ENCODE data around the gene CALCOCO1. TPM values are rescaled to one million over a fixed set of nuclear protein-coding genes. Genes with fewer than 3 reads are reported as not detected.

CALCOCO1 gene
- total and polyA plus RNA-seq, 8 donors, result 74.8 to 186 (median 134) TPM

GRCh38 chr12:53743266-53744129, 16.2 kb upstream of the CALCOCO1 start:
- TF ChIP-seq, protein P1, sequence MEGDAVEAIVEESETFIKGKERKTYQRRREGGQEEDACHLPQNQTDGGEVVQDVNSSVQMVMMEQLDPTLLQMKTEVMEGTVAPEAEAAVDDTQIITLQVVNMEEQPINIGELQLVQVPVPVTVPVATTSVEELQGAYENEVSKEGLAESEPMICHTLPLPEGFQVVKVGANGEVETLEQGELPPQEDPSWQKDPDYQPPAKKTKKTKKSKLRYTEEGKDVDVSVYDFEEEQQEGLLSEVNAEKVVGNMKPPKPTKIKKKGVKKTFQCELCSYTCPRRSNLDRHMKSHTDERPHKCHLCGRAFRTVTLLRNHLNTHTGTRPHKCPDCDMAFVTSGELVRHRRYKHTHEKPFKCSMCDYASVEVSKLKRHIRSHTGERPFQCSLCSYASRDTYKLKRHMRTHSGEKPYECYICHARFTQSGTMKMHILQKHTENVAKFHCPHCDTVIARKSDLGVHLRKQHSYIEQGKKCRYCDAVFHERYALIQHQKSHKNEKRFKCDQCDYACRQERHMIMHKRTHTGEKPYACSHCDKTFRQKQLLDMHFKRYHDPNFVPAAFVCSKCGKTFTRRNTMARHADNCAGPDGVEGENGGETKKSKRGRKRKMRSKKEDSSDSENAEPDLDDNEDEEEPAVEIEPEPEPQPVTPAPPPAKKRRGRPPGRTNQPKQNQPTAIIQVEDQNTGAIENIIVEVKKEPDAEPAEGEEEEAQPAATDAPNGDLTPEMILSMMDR (IDR thresholded peaks at IDR 0.05), result peak; percentile 96 to 98
- no peaks in the 10 kb centered on the region for H3K36me3 ChIP-seq
- peak in 3 of 4 donors; percentile 47 to 74 (median 53) for DNase-seq
- H3K9me3 ChIP-seq, result no peaks in the 10 kb centered on the region
- H3K27me3 ChIP-seq, result peaks cover 33 to 91% of the 10 kb centered on the region in 2 donors
- H3K4me1 ChIP-seq, result peaks cover 7 to 25% of the 10 kb centered on the region in 2 donors
- intact Hi-C loops (cut with DNase I), result loop anchor here in 1 of 2 donors (5.0 kb wide), 1 partner anchor 41 kb away; no protein-coding TSS in a partner anchor
- no peak overlapping the region for H3K4me3 ChIP-seq
- peak; percentile 78 for ATAC-seq
- H3K27ac ChIP-seq, result no peak overlapping the region

DNA sequence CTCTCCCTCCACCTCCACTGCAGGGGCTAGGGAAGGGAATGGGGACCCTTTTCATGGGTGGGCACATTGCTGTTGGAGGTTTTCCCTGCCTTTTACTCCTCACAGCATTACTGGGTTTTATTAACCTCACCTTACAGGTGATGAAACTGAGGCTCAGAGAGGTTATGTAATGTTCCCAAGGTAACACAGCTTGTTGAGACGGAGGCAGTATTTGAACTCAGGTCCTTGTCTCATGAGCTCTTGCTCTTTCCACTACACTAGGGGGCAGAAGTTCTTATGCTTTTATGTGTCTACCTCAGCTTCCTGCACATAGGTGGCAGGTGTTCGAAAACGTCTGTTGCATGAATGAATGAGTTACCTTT, 12.9 kb upstream of the CALCOCO1 start:
- Histone ChIP-seq H3K4me1 (peaks cover 3 to 20% of the 10 kb centered on the region in 2 donors), H3K36me3 (no peaks in the 10 kb centered on the region), H3K27me3 (peaks cover 25 to 100% of the 10 kb centered on the region in 2 donors), H3K27ac (no peak overlapping the region), H3K4me3 (no peak overlapping the region), H3K9me3 (no peaks in the 10 kb centered on the region)
- no peak for ATAC-seq
- intact Hi-C loops (cut with DNase I), result loop anchor here in 1 of 2 donors (5.0 kb wide), 1 partner anchor 38 kb away; no protein-coding TSS in a partner anchor
- TF ChIP-seq, protein P1 (IDR thresholded peaks at IDR 0.05), result no peak
- DNase-seq, result no peak

GRCh38 chr12:53739214-53740129, 12.2 kb upstream of the CALCOCO1 start:
- no peak overlapping the region for H3K27ac ChIP-seq
- no peak overlapping the region for H3K4me3 ChIP-seq
- H3K4me1 ChIP-seq, result peaks cover 3 to 20% of the 10 kb centered on the region in 2 donors
- peaks cover 25 to 97% of the 10 kb centered on the region in 2 donors for H3K27me3 ChIP-seq
- ATAC-seq, result no peak
- no peaks in the 10 kb centered on the region for H3K36me3 ChIP-seq
- TF ChIP-seq, protein P1 (IDR thresholded peaks at IDR 0.05), result no peak
- no peak for DNase-seq
- H3K9me3 ChIP-seq, result no peaks in the 10 kb centered on the region
- intact Hi-C loops (cut with DNase I), result loop anchor here in 1 of 2 donors (5.0 kb wide), 1 partner anchor 37 kb away; no protein-coding TSS in a partner anchor

GRCh38 chr12:53738406-53739213, 11.4 kb upstream of the CALCOCO1 start:
- intact Hi-C loops (cut with DNase I), result no loop called here
- Histone ChIP-seq H3K4me3 (peak overlapping the region in 1 of 2 donors; percentile 2), H3K9me3 (no peaks in the 10 kb centered on the region), H3K27ac (no peak overlapping the region), H3K36me3 (no peaks in the 10 kb centered on the region), H3K4me1 (peaks cover 3 to 20% of the 10 kb centered on the region in 2 donors), H3K27me3 (peaks cover 25 to 97% of the 10 kb centered on the region in 2 donors)
- ATAC-seq (peak; percentile 76), DNase-seq (peak in 1 of 4 donors; percentile 83)
- TF ChIP-seq, protein P1 (IDR thresholded peaks at IDR 0.05), result no peak

Data from left lung (tissue), 10 donors.